ENCODE measurements around the gene CLIP3.

DNA sequence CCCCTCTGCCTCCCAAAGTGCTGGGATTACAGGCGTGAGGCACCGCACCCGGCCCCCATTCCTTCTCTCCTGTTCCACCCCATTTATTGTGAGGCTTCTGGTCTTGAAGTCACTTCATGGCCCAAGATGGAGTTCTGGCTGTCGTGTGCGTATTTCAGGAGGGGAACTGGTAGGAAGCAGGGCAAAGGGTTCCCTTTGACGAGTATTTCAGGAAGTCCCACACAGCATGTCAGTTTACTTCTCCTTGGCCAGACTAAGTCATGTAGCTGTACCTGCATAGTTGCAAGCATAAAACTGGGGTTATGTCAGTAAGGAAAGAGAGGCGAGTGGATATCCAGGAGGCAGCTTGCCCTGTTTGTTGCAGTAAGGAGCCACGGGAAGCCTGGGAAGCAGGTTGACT lies 32.2 kb upstream of the CLIP3 start:
- TF ChIP-seq, protein P1, sequence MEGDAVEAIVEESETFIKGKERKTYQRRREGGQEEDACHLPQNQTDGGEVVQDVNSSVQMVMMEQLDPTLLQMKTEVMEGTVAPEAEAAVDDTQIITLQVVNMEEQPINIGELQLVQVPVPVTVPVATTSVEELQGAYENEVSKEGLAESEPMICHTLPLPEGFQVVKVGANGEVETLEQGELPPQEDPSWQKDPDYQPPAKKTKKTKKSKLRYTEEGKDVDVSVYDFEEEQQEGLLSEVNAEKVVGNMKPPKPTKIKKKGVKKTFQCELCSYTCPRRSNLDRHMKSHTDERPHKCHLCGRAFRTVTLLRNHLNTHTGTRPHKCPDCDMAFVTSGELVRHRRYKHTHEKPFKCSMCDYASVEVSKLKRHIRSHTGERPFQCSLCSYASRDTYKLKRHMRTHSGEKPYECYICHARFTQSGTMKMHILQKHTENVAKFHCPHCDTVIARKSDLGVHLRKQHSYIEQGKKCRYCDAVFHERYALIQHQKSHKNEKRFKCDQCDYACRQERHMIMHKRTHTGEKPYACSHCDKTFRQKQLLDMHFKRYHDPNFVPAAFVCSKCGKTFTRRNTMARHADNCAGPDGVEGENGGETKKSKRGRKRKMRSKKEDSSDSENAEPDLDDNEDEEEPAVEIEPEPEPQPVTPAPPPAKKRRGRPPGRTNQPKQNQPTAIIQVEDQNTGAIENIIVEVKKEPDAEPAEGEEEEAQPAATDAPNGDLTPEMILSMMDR (optimal IDR thresholded peaks at IDR 0.05 in 1 of 3, IDR thresholded peaks at IDR 0.05 in 1 of 3, conservative IDR thresholded peaks at IDR 0.05 in 1 of 3; ENCODE audit: extremely low read depth in 1 of 3, insufficient read depth in 2 of 3, low read length in 3 of 3) = no peak
- no peak for TF ChIP-seq EZH2 (IDR thresholded peaks at IDR 0.05; ENCODE audit: low read length)

All from keratinocyte (primary cell).